ENCODE data around the gene CTRB2. TPM values are rescaled to one million over a fixed set of nuclear protein-coding genes. Genes with fewer than 3 reads are reported as not detected.

The CTRB2 gene
- total RNA-seq, 1 donor from 2014 or later: not detected

- no peak for DNase-seq (ENCODE audit: extremely low spot score in 2 of 2)
- no peak for TF ChIP-seq POLR2A (IDR thresholded peaks at IDR 0.05)
- TF ChIP-seq CTCF (IDR thresholded peaks at IDR 0.05): no peak
- TF ChIP-seq POLR2AphosphoS5 (IDR thresholded peaks at IDR 0.05; ENCODE audit: insufficient read depth in 1 of 2, low read depth in 1 of 2): no peak
- no peaks in the 10 kb centered on the region for H3K36me3 ChIP-seq
- H3K4me1 ChIP-seq: peaks cover 3% of the 10 kb centered on the region
- H3K4me3 ChIP-seq: no peak overlapping the region
- intact Hi-C loops (cut with DNase I): no loop called here
- H3K27ac ChIP-seq: no peak overlapping the region
- H3K9me3 ChIP-seq: no peaks in the 10 kb centered on the region
- H3K27me3 ChIP-seq: no peaks in the 10 kb centered on the region
Observed at GRCh38 chr16:75202069-75202590, 4.8 kb downstream of the CTRB2 start.

GRCh38 chr16:75198135-75198600 is 8.8 kb downstream of the CTRB2 start:
- Histone ChIP-seq H3K4me3 (no peak overlapping the region), H3K27me3 (no peaks in the 10 kb centered on the region), H3K4me1 (peaks cover 3% of the 10 kb centered on the region), H3K9me3 (no peaks in the 10 kb centered on the region), H3K27ac (peak overlapping the region; percentile 2), H3K36me3 (no peaks in the 10 kb centered on the region)
- TF ChIP-seq POLR2AphosphoS5 (IDR thresholded peaks at IDR 0.05; ENCODE audit: insufficient read depth in 1 of 2, low read depth in 1 of 2) (peak in 1 of 2 donors; percentile 39), POLR2A (IDR thresholded peaks at IDR 0.05) (no peak)
- intact Hi-C loops (cut with DNase I): loop anchor here (10.0 kb wide), 1 partner anchor 207 kb away; no protein-coding TSS in a partner anchor
- DNase-seq (ENCODE audit: extremely low spot score in 2 of 2): no peak

GRCh38 chr16:75197522-75198134 is 9.3 kb downstream of the CTRB2 start:
- DNase-seq (ENCODE audit: extremely low spot score in 2 of 2): no peak
- no peaks in the 10 kb centered on the region for H3K9me3 ChIP-seq
- peak overlapping the region; percentile 2 for H3K27ac ChIP-seq
- TF ChIP-seq POLR2AphosphoS5 (IDR thresholded peaks at IDR 0.05; ENCODE audit: insufficient read depth in 1 of 2, low read depth in 1 of 2) (no peak), CTCF (IDR thresholded peaks at IDR 0.05) (no peak), POLR2A (IDR thresholded peaks at IDR 0.05) (no peak)
- H3K27me3 ChIP-seq: no peaks in the 10 kb centered on the region
- no peak overlapping the region for H3K4me3 ChIP-seq
- intact Hi-C loops (cut with DNase I): loop anchor here (10.0 kb wide), 1 partner anchor 207 kb away; no protein-coding TSS in a partner anchor
- peaks cover 3% of the 10 kb centered on the region for H3K4me1 ChIP-seq
- H3K36me3 ChIP-seq: no peaks in the 10 kb centered on the region

GRCh38 chr16:75196836-75197235 is 10.1 kb downstream of the CTRB2 start:
- no peak overlapping the region for H3K4me3 ChIP-seq
- no peaks in the 10 kb centered on the region for H3K36me3 ChIP-seq
- no peak overlapping the region for H3K27ac ChIP-seq
- TF ChIP-seq POLR2AphosphoS5 (IDR thresholded peaks at IDR 0.05; ENCODE audit: insufficient read depth in 1 of 2, low read depth in 1 of 2) (no peak), POLR2A (IDR thresholded peaks at IDR 0.05) (no peak), CTCF (IDR thresholded peaks at IDR 0.05) (no peak)
- intact Hi-C loops (cut with DNase I): loop anchor here (10.0 kb wide), 1 partner anchor 208 kb away; no protein-coding TSS in a partner anchor
- peaks cover 3% of the 10 kb centered on the region for H3K4me1 ChIP-seq
- no peak for DNase-seq (ENCODE audit: extremely low spot score in 2 of 2)
- H3K27me3 ChIP-seq: no peaks in the 10 kb centered on the region
- no peaks in the 10 kb centered on the region for H3K9me3 ChIP-seq

GRCh38 chr16:75195811-75196790 is 10.9 kb downstream of the CTRB2 start:
- DNase-seq (ENCODE audit: extremely low spot score in 2 of 2): peak; percentile 67 to 72
- Histone ChIP-seq H3K9me3 (no peaks in the 10 kb centered on the region), H3K4me1 (peaks cover 3% of the 10 kb centered on the region), H3K27me3 (no peaks in the 10 kb centered on the region), H3K36me3 (no peaks in the 10 kb centered on the region), H3K27ac (no peak overlapping the region), H3K4me3 (no peak overlapping the region)
- intact Hi-C loops (cut with DNase I): loop anchor here (10.0 kb wide), 1 partner anchor 209 kb away; no protein-coding TSS in a partner anchor
- TF ChIP-seq POLR2AphosphoS5 (IDR thresholded peaks at IDR 0.05; ENCODE audit: insufficient read depth in 1 of 2, low read depth in 1 of 2): no peak
- TF ChIP-seq POLR2A (IDR thresholded peaks at IDR 0.05): no peak
- TF ChIP-seq CTCF (IDR thresholded peaks at IDR 0.05): no peak
